ENCODE results near the gene OR5H6.

OR5H6 gene

DNA sequence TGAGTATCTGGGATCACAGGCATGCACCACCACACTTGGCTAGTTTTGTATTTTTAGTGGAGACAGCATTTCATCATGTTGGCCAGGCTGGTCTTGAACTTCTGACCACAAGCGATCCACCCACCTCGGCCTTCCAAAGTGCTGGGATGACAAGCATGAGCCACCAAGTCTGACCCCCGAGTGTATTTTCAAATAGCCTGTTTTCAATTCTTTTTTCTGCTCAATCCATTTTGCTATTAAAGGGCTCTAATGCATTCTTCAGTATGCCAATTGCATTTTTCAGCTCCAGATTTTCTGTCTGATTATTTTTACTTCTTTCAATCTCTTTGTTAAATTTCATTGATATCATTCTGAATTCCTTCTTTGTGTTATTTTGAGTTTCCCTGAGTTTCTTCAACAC, 5.8 kb downstream of the OR5H6 start:
- no peaks in the 10 kb centered on the region for H3K27me3 Mint-ChIP-seq (ENCODE audit: low read depth, poor library complexity)

GRCh38 chr3:98272126-98272525, 8.1 kb downstream of the OR5H6 start:
- H3K4me1 Mint-ChIP-seq: no peaks in the 10 kb centered on the region
- DNase-seq: no peak

More for the DNA sequence above, 5.8 kb downstream of the OR5H6 start:
- no peak for DNase-seq
- TF ChIP-seq, protein P1, sequence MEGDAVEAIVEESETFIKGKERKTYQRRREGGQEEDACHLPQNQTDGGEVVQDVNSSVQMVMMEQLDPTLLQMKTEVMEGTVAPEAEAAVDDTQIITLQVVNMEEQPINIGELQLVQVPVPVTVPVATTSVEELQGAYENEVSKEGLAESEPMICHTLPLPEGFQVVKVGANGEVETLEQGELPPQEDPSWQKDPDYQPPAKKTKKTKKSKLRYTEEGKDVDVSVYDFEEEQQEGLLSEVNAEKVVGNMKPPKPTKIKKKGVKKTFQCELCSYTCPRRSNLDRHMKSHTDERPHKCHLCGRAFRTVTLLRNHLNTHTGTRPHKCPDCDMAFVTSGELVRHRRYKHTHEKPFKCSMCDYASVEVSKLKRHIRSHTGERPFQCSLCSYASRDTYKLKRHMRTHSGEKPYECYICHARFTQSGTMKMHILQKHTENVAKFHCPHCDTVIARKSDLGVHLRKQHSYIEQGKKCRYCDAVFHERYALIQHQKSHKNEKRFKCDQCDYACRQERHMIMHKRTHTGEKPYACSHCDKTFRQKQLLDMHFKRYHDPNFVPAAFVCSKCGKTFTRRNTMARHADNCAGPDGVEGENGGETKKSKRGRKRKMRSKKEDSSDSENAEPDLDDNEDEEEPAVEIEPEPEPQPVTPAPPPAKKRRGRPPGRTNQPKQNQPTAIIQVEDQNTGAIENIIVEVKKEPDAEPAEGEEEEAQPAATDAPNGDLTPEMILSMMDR (IDR thresholded peaks at IDR 0.05): no peak
- Mint-ChIP-seq H3K4me3 (no peak overlapping the region), H3K9me3 (peaks cover 23% of the 10 kb centered on the region), H3K36me3 (ENCODE audit: low read depth) (no peaks in the 10 kb centered on the region), H3K4me1 (no peaks in the 10 kb centered on the region), H3K27ac (no peak overlapping the region)

GRCh38 chr3:98274914-98275313, 10.9 kb downstream of the OR5H6 start:
- no peak overlapping the region for H3K27ac Mint-ChIP-seq
- no peak overlapping the region for H3K4me3 Mint-ChIP-seq
- TF ChIP-seq, protein P1 (IDR thresholded peaks at IDR 0.05): no peak
- no peaks in the 10 kb centered on the region for H3K4me1 Mint-ChIP-seq
- DNase-seq: no peak
- H3K36me3 Mint-ChIP-seq (ENCODE audit: low read depth): no peaks in the 10 kb centered on the region
- H3K9me3 Mint-ChIP-seq: peaks cover 12% of the 10 kb centered on the region
- H3K27me3 Mint-ChIP-seq (ENCODE audit: low read depth, poor library complexity): no peaks in the 10 kb centered on the region

More at GRCh38 chr3:98272126-98272525, 8.1 kb downstream of the OR5H6 start:
- H3K27me3 Mint-ChIP-seq (ENCODE audit: low read depth, poor library complexity): no peaks in the 10 kb centered on the region
- no peak overlapping the region for H3K27ac Mint-ChIP-seq
- no peak overlapping the region for H3K4me3 Mint-ChIP-seq
- H3K9me3 Mint-ChIP-seq: peaks cover 23% of the 10 kb centered on the region
- TF ChIP-seq, protein P1 (IDR thresholded peaks at IDR 0.05): no peak
- H3K36me3 Mint-ChIP-seq (ENCODE audit: low read depth): no peaks in the 10 kb centered on the region

DNA sequence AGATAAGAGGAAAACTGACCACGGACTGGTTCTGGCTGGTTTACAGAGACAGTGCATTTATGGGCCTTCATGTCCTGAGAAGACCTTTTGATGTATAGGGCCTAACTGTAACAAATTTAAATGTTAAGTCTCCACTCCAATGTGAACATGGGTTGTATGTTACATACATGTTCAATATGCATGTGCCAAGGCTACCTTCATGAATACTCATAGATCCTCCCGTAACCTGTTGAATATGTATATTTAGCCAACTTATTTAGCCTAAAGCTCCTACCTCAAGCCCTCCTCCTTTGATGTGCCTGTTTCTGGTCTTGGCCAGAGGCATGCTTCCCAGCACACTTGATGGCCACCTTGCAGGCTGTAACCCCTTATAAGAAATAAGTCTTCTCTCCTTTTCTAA, 18.2 kb downstream of the OR5H6 start, which contains the start of gene OR5H2:
TSS of gene OR5H2 (plus strand) at position 301 of the 400 bp plus-strand sequence. CDS start 398 bp downstream, outside the sequence.
- H3K4me1 Mint-ChIP-seq: no peaks in the 10 kb centered on the region
- no peak within 1 kb of the TSS for H3K4me3 Mint-ChIP-seq
- no peaks in the 10 kb centered on the region for H3K36me3 Mint-ChIP-seq (ENCODE audit: low read depth)
- H3K27me3 Mint-ChIP-seq (ENCODE audit: low read depth, poor library complexity): peaks cover 2% of the 10 kb centered on the region
- TF ChIP-seq, protein P1 (IDR thresholded peaks at IDR 0.05): no peak
- no peak for DNase-seq
- no peak within 1 kb of the TSS for H3K27ac Mint-ChIP-seq
- H3K9me3 Mint-ChIP-seq: no peaks in the 10 kb centered on the region

DNA sequence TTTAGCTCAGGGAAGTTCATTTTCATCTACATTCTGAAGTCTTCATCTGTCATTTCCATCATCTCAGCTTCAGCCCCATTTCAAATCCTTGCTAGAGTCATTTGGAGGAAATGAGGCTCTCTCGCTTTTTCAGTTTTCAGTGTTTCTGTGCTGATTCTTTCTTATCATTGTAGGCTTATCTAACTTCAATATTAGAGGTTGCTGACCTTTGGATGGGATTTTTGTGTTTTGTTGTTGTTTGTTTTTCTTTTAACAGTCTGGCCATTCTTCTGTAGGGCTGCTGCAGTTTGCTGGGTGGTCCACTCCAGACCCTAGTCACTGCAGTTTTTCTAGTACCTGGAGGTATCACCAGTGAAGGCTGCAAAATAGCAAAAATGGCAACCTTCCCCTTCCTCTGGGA, 26.9 kb downstream of the OR5H6 start:
- Mint-ChIP-seq H3K4me1 (no peaks in the 10 kb centered on the region), H3K36me3 (ENCODE audit: low read depth) (no peaks in the 10 kb centered on the region), H3K27ac (no peak overlapping the region), H3K27me3 (ENCODE audit: low read depth, poor library complexity) (peaks cover 6% of the 10 kb centered on the region), H3K4me3 (no peak overlapping the region), H3K9me3 (no peaks in the 10 kb centered on the region)
- DNase-seq: no peak
- TF ChIP-seq, protein P1 (IDR thresholded peaks at IDR 0.05): no peak

GRCh38 chr3:98291332-98291957, 27.4 kb downstream of the OR5H6 start:
- Mint-ChIP-seq H3K27ac (no peak overlapping the region), H3K9me3 (no peaks in the 10 kb centered on the region), H3K27me3 (ENCODE audit: low read depth, poor library complexity) (peaks cover 6% of the 10 kb centered on the region), H3K4me1 (no peaks in the 10 kb centered on the region), H3K4me3 (no peak overlapping the region), H3K36me3 (ENCODE audit: low read depth) (no peaks in the 10 kb centered on the region)
- TF ChIP-seq, protein P1 (IDR thresholded peaks at IDR 0.05): no peak
- DNase-seq: no peak
